ELR (cell line): ENCODE measurements around the gene SPAG17.

ENCODE experiments used
- DNase-seq: peaks from one replicate; pipeline ENCODE4 v3.0.0-alpha.2; 2015; ENCODE audit warnings: low read depth

Gene SPAG17

GRCh38 chr1:118185084-118185832 is at the start of gene SPAG17:
Gene SPAG17, minus strand, starts transcription at chr1:118185228. Its CDS starts 71 bp downstream, at chr1:118185157.
- peak; percentile 47 for DNase-seq

GRCh38 chr1:118225471-118225870 is 40.4 kb upstream of the SPAG17 start:
- no peak for DNase-seq

GRCh38 chr1:118223426-118223825 is 38.4 kb upstream of the SPAG17 start:
- peak; percentile 27 for DNase-seq

- DNase-seq, result no peak
These were observed 34.4 kb upstream of the SPAG17 start for GRCh38 chr1:118219438-118219837.

- DNase-seq, result no peak
These were observed 32.3 kb upstream of the SPAG17 start for GRCh38 chr1:118217141-118217838.

GRCh38 chr1:118214866-118215265 is 29.8 kb upstream of the SPAG17 start:
- no peak for DNase-seq

- no peak for DNase-seq
These were observed 25.7 kb upstream of the SPAG17 start for GRCh38 chr1:118210723-118211110.

GRCh38 chr1:118210051-118210722 is 25.2 kb upstream of the SPAG17 start:
- DNase-seq, result no peak

- DNase-seq, result no peak
These were observed 24.6 kb upstream of the SPAG17 start for GRCh38 chr1:118209648-118210047.

GRCh38 chr1:118206966-118207365 is 21.9 kb upstream of the SPAG17 start:
- no peak for DNase-seq

- no peak for DNase-seq
These were observed 19.6 kb upstream of the SPAG17 start for GRCh38 chr1:118204648-118205047.

- peak; percentile 2 for DNase-seq
These were observed 19.1 kb upstream of the SPAG17 start for GRCh38 chr1:118204105-118204504.

- DNase-seq, result no peak
These were observed 17.1 kb upstream of the SPAG17 start for GRCh38 chr1:118202076-118202608.

GRCh38 chr1:118201524-118201923 is 16.5 kb upstream of the SPAG17 start:
- DNase-seq, result no peak

- no peak for DNase-seq
These were observed 15.8 kb upstream of the SPAG17 start for GRCh38 chr1:118200836-118201235.

GRCh38 chr1:118190561-118190960 is 5.5 kb upstream of the SPAG17 start:
- DNase-seq, result no peak

- no peak for DNase-seq
These were observed 4.5 kb upstream of the SPAG17 start for GRCh38 chr1:118189564-118189963.

- no peak for DNase-seq
These were observed 3.4 kb upstream of the SPAG17 start for GRCh38 chr1:118188411-118188810.

- no peak for DNase-seq
These were observed 998 bp upstream of the SPAG17 start for GRCh38 chr1:118186026-118186425.

- DNase-seq, result peak; percentile 1
These were observed 317 bp downstream of the SPAG17 start for GRCh38 chr1:118184739-118185083.

- no peak for DNase-seq
These were observed 1.4 kb downstream of the SPAG17 start for GRCh38 chr1:118183586-118183985.

GRCh38 chr1:118177998-118178397 is 7.0 kb downstream of the SPAG17 start:
- no peak for DNase-seq

- DNase-seq, result no peak
These were observed 16.0 kb downstream of the SPAG17 start for GRCh38 chr1:118169016-118169415.
